BLaER1 treated with 17β-estradiol and CSF1 and Interleukin-3, amounts not matched to agents 10 nM and 100 nM (cell line): ENCODE measurements around the gene PPA1.

Source experiments
- H3K27ac ChIP-seq, 11 experiments: shearing (Covaris generic); formaldehyde crosslinking; 2 replicates each; pipeline ENCODE4 v1.8.1; 2022
- H3K27me3 ChIP-seq, 11 experiments: shearing (Covaris generic); formaldehyde crosslinking; 2 replicates each; pipeline ENCODE4 v1.8.1; 2022
- H3K36me3 ChIP-seq, 11 experiments: shearing (Covaris generic); formaldehyde crosslinking; 2 replicates each; pipeline ENCODE4 v1.8.1; 2022
- H3K4me1 ChIP-seq, 10 experiments: shearing (Covaris generic); formaldehyde crosslinking; 2 replicates each; pipeline ENCODE4 v1.8.1; 2022
- H3K4me2 ChIP-seq, 11 experiments: shearing (Covaris generic); formaldehyde crosslinking; 2 replicates each; pipeline ENCODE4 v1.8.1; 2022
- H3K4me3 ChIP-seq, 10 experiments: shearing (Covaris generic); formaldehyde crosslinking; 2 replicates each; pipeline ENCODE4 v1.8.1; 2022
- H3K9ac ChIP-seq, 11 experiments: shearing (Covaris generic); formaldehyde crosslinking; 2 replicates each; pipeline ENCODE4 v1.8.1; 2022
- H3K9me3 ChIP-seq, 11 experiments: shearing (Covaris generic); formaldehyde crosslinking; replicated peaks in 1 of 11; 2 replicates each; pipeline ENCODE4 v1.8.1; 2022
- H4K20me1 ChIP-seq, 11 experiments: shearing (Covaris generic); formaldehyde crosslinking; 2 replicates each; pipeline ENCODE4 v1.8.1; 2022
- Cebpa-rat ChIP-seq, 11 experiments: shearing (Covaris generic); IDR thresholded peaks; 2 replicates each; pipeline ENCODE4 v1.8.1; 2022

Gene PPA1

GRCh38 chr10:70233109-70233938, at the start of gene PPA1:
PPA1 (minus strand) TSS chr10:70233429; CDS start chr10:70233327, 102 bp downstream.
- Histone ChIP-seq H3K9ac (peak within 1 kb of the TSS; percentile 78 to 96 (median 88)), H3K27me3 (no peaks in the 10 kb centered on the region), H3K27ac (peak within 1 kb of the TSS in 10 of 11 experiments; percentile 55 to 93 (median 86); a peak in 21 of 22 replicates), H3K4me1 (peaks cover 8 to 35% (median 23%) of the 10 kb centered on the region in 10 experiments; a peak in 19 of 20 replicates), H4K20me1 (peaks cover 0 to 47% (median 39%) of the 10 kb centered on the region in 11 experiments; a peak in 19 of 22 replicates), H3K4me2 (peak within 1 kb of the TSS; percentile 85 to 97 (median 94)), H3K9me3 (peaks cover under 1 to 14% (median 12%) of the 10 kb centered on the region in 11 experiments; a peak in 18 of 22 replicates), H3K36me3 (peaks cover 9 to 27% (median 25%) of the 10 kb centered on the region in 11 experiments; a peak in 20 of 22 replicates), H3K4me3 (peak within 1 kb of the TSS; percentile 76 to 95 (median 90))
- TF ChIP-seq Cebpa-rat (IDR thresholded peaks at IDR 0.05), result no peak

GRCh38 chr10:70281609-70282008, 48.4 kb upstream of the PPA1 start:
- TF ChIP-seq Cebpa-rat (IDR thresholded peaks at IDR 0.05), result no peak
- no peak overlapping the region for H3K4me3 ChIP-seq
- no peak overlapping the region for H3K27ac ChIP-seq
- no peak overlapping the region for H3K4me2 ChIP-seq
- H3K9ac ChIP-seq, result no peak overlapping the region
- H4K20me1 ChIP-seq, result no peaks in the 10 kb centered on the region
- no peaks in the 10 kb centered on the region for H3K36me3 ChIP-seq
- peaks cover 12 to 37% (median 19%) of the 10 kb centered on the region in 11 experiments; a peak in 20 of 22 replicates for H3K27me3 ChIP-seq
- H3K4me1 ChIP-seq, result peaks cover 1 to 16% (median 12%) of the 10 kb centered on the region in 10 experiments; a peak in 17 of 20 replicates
- H3K9me3 ChIP-seq, result peaks cover 0 to 13% (median 6%) of the 10 kb centered on the region in 11 experiments; a peak in 8 of 22 replicates

DNA sequence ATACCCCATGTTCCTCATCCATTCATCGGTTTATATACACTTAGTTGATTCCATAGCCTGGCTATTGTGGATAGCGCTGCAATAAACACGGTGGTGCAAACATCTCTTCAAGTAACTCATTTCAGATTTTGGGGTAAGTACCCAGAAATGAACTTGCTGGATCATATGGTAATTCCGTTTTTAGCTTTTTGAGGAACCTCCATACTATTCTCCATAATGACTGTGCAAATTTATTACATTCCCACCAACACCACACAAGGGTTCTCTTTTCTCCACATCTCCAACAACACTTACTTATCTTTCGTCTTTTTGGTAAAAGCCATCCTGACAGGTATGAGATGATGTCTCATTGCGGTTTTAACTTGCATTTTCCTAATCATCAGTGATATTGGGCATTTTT, 46.9 kb upstream of the PPA1 start:
- no peak for TF ChIP-seq Cebpa-rat (IDR thresholded peaks at IDR 0.05)
- no peak overlapping the region for H3K27ac ChIP-seq

DNA sequence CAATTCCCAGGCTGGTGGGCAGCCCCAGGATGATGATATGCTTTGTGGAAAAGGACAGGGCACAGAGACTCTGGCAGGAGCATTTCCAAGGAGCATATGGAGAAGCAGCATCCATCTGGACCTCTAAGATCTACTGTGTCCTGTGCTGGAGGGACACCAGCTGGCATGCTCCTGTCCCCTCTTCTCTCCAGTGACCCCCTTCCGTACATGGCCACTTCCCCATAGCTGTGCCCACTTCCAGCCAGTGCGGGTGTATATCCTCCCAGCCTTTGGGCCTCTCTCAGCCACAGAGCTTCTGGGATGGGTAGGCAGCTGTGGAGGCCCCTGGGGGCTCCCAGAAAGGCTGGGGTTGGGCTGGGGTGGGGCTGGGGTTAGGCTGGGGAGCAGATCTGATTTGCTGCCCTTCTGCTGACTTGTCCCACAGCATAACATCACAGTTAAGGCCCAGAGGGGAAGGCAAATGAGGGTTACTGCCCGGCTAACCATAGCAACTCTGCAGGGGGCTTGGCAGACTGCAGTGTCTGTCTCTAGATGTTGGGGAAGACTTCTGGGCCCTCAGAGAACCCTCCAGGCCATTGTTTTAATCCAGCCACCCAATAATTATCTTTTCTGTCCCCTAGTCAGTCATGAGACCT, 44.3 kb upstream of the PPA1 start:
- peak overlapping the region in 8 of 11 experiments; percentile 8 to 64 (median 55); a peak in 15 of 22 replicates for H3K4me2 ChIP-seq
- no peaks in the 10 kb centered on the region for H4K20me1 ChIP-seq
- H3K9me3 ChIP-seq, result peaks cover 0 to 9% (median 6%) of the 10 kb centered on the region in 11 experiments; a peak in 6 of 22 replicates
- H3K27me3 ChIP-seq, result peaks cover 0 to 25% (median 0%) of the 10 kb centered on the region in 11 experiments; a peak in 6 of 22 replicates
- no peak for TF ChIP-seq Cebpa-rat (IDR thresholded peaks at IDR 0.05)
- no peak overlapping the region for H3K4me3 ChIP-seq
- H3K4me1 ChIP-seq, result peaks cover 8 to 25% (median 19%) of the 10 kb centered on the region in 10 experiments; a peak in 19 of 20 replicates
- H3K27ac ChIP-seq, result no peak overlapping the region
- 0 out of 22 replicates have a peak overlapping the region, but pooled peaks of 1 of the 11 experiments have one; percentile 24 for H3K9ac ChIP-seq
- no peaks in the 10 kb centered on the region for H3K36me3 ChIP-seq

More for the DNA sequence above, 46.9 kb upstream of the PPA1 start:
- no peak overlapping the region for H3K4me3 ChIP-seq
- no peaks in the 10 kb centered on the region for H3K36me3 ChIP-seq
- H3K4me1 ChIP-seq, result peaks cover 5 to 16% (median 12%) of the 10 kb centered on the region in 10 experiments; a peak in 19 of 20 replicates
- H3K9ac ChIP-seq, result no peak overlapping the region
- 0 out of 22 replicates have a peak overlapping the region, but pooled peaks of 1 of the 11 experiments have one; percentile 5 for H3K4me2 ChIP-seq
- H4K20me1 ChIP-seq, result no peaks in the 10 kb centered on the region
- H3K9me3 ChIP-seq, result peaks cover 0 to 21% (median 11%) of the 10 kb centered on the region in 11 experiments; a peak in 11 of 22 replicates
- H3K27me3 ChIP-seq, result peaks cover 12 to 41% (median 19%) of the 10 kb centered on the region in 11 experiments; a peak in 20 of 22 replicates

- Histone ChIP-seq H3K4me1 (peaks cover 8 to 26% (median 19%) of the 10 kb centered on the region in 10 experiments; a peak in 19 of 20 replicates), H3K27ac (no peak overlapping the region), H3K4me3 (no peak overlapping the region), H3K4me2 (peak overlapping the region in 2 of 11 experiments; percentile 5 to 37; a peak in 3 of 22 replicates), H3K9me3 (peaks cover 0 to 9% (median 6%) of the 10 kb centered on the region in 11 experiments; a peak in 6 of 22 replicates), H3K9ac (no peak overlapping the region), H4K20me1 (no peaks in the 10 kb centered on the region), H3K27me3 (peaks cover 0 to 19% (median 0%) of the 10 kb centered on the region in 11 experiments; a peak in 3 of 22 replicates), H3K36me3 (no peaks in the 10 kb centered on the region)
- no peak for TF ChIP-seq Cebpa-rat (IDR thresholded peaks at IDR 0.05)
Measured at GRCh38 chr10:70274643-70275042, 41.4 kb upstream of the PPA1 start.

- peaks cover 0 to 9% (median 6%) of the 10 kb centered on the region in 11 experiments; a peak in 6 of 22 replicates for H3K9me3 ChIP-seq
- peaks cover 0 to 18% (median 0%) of the 10 kb centered on the region in 11 experiments; a peak in 3 of 22 replicates for H3K27me3 ChIP-seq
- H3K4me1 ChIP-seq, result peaks cover 7 to 22% (median 16%) of the 10 kb centered on the region in 10 experiments; a peak in 19 of 20 replicates
- H4K20me1 ChIP-seq, result no peaks in the 10 kb centered on the region
- no peak overlapping the region for H3K9ac ChIP-seq
- H3K27ac ChIP-seq, result no peak overlapping the region
- TF ChIP-seq Cebpa-rat (IDR thresholded peaks at IDR 0.05), result no peak
- peak overlapping the region in 8 of 11 experiments; percentile 10 to 55 (median 30); a peak in 13 of 22 replicates for H3K4me2 ChIP-seq
- no peak overlapping the region for H3K4me3 ChIP-seq
- H3K36me3 ChIP-seq, result no peaks in the 10 kb centered on the region
Measured at GRCh38 chr10:70272925-70273316, 39.7 kb upstream of the PPA1 start.

- Histone ChIP-seq H3K9ac (no peak overlapping the region), H3K27me3 (peaks cover 0 to 11% (median 0%) of the 10 kb centered on the region in 11 experiments; a peak in 3 of 22 replicates), H3K36me3 (no peaks in the 10 kb centered on the region), H4K20me1 (no peaks in the 10 kb centered on the region), H3K4me2 (peak overlapping the region in 3 of 11 experiments; percentile 37 to 55 (median 41); a peak in 3 of 22 replicates), H3K27ac (no peak overlapping the region), H3K9me3 (peaks cover 0 to 9% (median 6%) of the 10 kb centered on the region in 11 experiments; a peak in 8 of 22 replicates), H3K4me1 (peaks cover 7 to 24% (median 14%) of the 10 kb centered on the region in 10 experiments; a peak in 19 of 20 replicates), H3K4me3 (no peak overlapping the region)
- no peak for TF ChIP-seq Cebpa-rat (IDR thresholded peaks at IDR 0.05)
Measured at GRCh38 chr10:70271996-70272924, 39.0 kb upstream of the PPA1 start.
